ENCODE data around the gene NGDN.
A peak's percentile ranks its signal among the peaks of the same experiment; 100 is the strongest.
"Not testable (repeated sequence)": the region's sequence is repeated elsewhere in the genome, so short reads cannot be mapped to it uniquely, and the experiment has no call there.

Gene NGDN, protein sequence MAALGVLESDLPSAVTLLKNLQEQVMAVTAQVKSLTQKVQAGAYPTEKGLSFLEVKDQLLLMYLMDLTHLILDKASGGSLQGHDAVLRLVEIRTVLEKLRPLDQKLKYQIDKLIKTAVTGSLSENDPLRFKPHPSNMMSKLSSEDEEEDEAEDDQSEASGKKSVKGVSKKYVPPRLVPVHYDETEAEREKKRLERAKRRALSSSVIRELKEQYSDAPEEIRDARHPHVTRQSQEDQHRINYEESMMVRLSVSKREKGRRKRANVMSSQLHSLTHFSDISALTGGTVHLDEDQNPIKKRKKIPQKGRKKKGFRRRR

DNA sequence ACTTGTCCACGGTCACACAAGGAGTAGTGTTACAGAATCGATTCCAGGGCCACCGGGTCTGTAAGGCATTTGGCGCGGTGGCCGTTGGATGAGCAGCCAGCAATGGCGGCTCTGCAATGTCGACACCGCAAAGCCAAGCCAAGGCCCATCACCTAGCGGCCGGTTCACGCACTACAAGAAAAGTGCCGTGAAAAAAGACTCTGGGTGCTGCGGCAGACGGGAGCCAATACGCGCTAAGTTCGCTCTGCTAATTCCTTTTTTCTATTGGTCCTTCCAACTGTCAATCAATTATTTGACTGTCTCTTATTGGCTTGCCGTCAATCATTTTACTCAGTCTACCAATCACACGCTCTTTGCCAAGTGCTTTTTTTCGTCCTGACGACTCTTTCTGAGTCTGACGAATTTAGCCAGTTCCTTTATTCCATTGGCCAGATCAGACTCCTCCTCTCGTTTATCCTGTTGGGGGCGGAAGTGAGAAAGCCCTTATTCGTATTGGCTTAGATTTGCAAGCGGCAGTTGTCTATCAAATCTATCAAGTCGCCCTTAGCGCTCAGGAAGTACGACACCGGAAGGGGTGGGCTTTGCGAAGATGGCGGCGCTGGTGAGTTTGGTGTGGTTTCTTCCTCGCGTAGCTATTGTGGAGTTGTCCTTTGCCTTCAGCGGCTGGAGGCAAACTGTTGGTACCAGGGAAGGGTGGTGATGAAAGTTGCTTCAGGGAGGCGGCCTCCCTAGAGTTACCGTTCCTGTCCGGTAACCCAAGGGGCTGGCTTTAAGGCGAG lies at the start of gene NGDN:
Gene NGDN, plus strand, starts transcription at position 577 of the 779 bp plus-strand sequence. Its CDS starts 13 bp downstream, at position 590.
- peak; percentile 100 for DNase-seq

DNA sequence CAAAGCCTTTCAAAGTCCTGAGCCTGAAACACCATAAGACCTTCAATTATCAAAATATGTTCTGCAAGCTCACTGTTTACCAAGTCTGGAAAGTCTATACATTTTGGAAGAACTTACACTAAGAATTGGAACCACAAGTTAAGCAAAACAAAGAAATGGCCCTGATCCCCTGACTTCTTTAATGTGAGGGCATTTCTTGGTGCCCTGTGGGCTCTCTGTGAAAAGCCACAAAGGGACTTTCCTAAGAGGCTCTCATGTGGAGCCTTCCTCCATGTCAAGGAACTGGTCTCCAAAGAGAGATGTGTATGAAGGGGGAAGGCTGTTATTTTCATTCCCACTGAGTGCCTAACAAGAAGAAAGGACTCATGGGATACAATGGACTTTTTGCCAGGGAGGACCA lies 47.9 kb upstream of the NGDN start:
- DNase-seq = no peak

DNA sequence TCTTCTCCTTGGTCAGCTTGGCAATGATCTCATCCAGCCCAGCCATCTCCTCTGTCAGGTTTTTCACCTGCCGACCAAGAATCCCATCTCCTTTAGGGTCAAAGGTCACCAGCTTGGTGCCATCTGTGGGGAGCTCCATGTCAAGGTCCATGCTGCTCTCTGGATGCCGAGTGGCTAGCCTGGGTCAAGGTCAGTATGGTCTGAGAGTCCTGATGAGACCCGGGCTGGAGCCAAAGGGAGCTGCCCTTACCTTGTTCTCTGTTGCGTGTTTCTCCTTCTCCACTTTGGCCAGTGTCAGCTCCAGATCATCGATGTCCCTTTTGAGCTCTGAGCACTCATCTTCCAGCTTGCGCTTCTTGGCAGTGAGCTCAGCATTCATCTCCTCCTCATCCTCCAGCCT lies 45.8 kb upstream of the NGDN start:
- DNase-seq = no peak

DNA sequence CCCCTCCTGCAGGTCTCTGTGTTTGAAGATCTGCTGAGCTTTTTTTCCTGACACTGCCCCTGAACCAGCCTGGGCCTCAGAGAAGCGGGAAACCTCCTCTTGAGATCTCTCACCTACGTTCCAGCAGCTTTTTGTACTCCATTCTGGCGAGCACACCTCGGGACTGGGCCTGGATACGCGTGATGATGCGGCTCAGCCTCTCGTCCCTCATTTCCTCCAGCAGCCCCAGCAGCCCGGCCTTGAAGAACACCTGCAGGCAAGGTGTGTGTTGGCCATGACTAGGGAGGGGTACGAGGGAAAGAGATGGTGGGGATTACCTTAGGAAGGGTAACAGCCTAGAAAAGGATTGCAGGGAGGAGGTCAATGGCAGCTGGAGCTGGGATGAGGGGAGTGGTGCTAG lies 44.3 kb upstream of the NGDN start:
- DNase-seq = no peak

DNA sequence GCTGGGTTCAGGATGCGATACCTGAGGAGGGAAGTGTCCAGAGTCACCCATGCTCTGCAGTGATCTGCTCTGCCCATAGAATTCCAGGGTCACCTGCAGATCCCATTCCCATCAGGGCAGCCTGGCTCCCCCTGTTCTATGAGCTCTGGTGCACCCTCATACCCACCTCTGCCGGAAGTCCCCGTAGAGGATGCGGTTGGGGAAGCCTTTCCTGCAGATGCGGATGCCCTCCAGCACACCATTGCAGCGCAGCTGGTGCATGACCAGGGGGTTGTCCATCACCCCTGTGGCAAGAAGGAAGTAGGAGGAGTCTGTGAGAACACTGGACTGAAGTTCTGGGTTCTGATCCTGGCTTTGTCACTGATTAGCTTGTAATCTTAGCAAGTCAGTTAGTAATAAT lies 43.7 kb upstream of the NGDN start:
- not testable (repeated sequence) for DNase-seq

DNA sequence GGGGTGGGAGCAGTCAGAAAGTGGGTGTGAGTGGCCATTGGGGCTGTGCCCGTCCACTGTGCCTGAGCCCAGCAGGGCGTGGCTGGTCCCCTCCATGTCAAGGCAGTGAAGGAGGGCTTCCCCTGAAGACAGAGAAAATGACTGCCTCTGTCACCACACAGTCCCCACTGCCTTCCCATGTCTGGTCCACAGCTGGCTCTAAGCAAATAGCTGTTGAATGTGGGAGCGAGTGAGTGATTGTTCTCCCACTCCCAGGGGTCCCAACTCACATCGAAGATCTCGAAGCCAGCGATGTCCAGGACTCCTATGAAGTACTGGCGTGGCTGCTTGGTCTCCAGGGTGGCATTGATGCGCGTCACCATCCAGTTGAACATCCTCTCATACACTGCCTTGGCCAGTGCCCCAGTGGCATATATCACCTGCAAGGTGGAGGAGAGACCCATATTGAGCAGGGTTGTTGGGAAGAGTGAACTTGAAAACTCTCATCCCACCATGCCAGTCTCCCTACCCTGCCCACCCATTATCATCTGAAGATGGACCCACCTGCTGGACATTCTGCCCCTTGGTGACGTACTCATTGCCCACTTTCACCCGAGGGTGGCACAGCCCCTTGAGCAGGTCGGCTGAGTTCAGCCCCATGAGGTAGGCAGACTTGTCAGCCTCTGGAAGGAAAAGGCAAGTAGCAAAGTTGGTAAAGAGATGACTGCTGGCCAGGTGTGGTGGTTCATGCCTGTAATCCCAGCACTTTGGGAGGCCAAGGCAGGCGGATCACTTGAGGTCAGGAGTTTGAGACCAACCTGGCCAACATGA lies 40.6 kb upstream of the NGDN start:
- DNase-seq = no peak

DNA sequence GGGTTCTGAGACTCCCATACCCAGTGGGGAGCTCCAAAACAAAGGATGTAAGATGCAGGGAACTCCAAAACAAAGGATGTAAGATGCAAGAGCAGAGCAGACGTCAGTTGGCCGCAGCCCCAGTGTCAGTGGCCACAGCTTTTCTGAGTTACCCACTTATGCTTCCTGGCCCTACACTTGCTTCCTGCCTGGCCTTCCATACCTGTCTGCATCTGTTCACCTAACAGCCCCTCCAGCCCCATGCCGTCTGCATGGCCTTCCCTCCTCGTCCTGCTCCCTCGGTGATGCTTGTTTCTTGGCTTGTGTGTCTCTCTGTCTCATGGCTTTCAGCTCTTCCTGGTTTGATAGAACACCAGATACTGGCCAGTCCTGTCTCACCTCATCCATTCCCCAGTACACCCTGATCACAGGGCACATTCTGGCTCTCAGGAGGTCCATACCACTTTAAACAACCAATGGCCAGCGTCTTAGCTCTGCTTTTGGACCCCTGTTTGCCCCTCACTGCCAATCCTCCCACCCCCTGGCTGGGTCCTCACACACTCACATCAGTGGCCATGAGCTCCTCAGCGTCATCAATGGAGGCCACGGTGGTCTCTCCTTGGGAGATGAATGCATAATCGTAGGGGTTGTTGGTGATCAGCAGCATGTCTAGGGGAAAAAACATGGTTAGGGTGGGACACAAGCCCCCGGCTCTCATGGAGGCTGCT lies 39.3 kb upstream of the NGDN start:
- no peak for DNase-seq

DNA sequence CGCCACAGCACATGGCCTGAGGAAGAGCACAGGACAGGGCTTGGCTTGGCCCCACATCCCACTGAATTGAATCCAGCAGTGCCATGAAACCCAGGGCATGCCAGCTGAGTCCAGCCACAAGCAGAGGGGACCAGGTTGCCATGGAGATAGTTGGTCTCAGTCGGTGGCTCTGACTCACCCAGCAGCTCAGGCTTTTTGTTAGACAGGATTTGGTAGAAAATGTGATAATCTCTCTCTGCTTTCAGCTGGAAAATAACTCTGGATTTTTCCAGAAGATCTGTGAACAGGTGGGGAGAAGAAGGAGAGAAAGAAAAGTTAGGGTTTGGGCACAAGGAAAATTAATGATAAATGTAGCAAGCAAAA lies 38.8 kb upstream of the NGDN start:
- peak; percentile 6 for DNase-seq

DNA sequence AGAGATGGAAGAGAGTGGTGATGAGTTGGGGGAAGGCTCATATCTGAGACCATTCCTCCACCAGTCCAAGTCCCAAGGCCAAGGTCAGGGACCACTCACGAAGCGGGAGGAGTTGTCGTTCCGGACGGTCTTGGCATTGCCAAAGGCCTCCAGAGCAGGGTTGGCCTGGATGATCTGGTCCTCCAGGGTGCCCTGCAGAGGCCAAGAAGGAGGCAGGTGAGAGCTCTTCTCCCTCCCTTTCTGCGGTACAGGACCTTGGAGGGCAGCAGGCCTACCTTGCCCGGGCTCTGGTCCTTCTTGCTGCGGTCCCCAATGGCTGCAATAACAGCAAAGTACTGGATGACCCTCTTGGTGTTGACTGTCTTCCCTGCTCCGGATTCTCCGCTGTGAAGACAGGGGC lies 38.0 kb upstream of the NGDN start:
- DNase-seq = no peak

DNA sequence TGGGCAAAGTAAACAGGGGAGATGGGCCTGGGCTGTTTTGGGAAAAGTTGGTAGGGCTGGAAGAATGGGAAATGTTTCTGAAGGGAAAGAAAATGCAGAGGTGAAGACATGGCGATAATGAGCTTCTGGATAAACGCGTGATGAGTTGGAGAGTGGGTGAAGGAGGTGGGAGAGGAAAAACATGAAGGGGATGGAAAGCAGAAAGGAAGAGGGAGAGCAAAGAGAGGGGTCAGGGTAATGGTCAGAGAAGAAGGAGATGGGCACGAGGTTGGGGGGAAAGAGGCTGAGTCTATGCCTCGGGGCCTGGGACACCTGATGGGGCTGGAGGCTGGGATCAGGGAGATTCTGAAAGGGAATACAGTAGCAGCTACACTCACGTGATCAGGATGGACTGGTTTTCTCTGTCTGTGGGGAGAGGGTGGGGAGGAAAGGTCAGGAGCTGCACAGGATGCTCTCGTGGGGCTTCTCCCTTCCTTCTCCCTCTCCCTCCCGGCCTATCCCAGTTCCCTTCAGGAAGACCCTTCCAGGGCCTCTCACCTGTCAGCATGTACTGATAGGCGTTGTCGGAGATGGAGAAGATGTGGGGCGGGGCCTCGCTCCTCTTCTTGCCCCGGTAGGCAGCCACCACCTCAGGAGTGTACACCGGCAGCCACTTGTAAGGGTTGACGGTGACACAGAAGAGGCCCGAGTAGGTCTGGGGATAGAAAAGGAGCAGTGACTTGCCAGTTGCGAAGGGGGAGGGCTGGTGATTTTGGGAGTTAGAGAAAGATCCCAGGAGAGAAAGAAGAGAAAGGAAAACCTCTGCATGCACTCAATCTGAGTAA lies 37.2 kb upstream of the NGDN start:
- no peak for DNase-seq

DNA sequence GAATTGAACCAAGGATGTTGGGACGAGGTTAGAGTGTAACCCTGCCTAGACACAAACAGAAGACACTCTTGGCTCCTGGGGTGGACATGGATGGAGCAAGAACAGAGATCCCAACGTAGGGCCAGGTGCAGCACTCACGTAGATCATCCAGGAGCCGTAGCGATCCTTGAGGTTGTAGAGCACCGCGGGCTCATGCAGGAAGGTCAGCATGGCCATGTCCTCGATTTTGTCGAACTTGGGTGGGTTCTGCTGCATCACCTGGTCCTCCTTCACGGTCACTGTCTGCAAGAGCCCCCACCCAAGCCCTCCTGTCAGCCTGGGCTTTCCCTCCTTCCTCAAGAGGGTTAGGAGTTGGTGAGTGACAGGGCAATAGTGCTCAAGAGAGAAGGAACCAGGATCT lies 36.6 kb upstream of the NGDN start:
- no peak for DNase-seq

DNA sequence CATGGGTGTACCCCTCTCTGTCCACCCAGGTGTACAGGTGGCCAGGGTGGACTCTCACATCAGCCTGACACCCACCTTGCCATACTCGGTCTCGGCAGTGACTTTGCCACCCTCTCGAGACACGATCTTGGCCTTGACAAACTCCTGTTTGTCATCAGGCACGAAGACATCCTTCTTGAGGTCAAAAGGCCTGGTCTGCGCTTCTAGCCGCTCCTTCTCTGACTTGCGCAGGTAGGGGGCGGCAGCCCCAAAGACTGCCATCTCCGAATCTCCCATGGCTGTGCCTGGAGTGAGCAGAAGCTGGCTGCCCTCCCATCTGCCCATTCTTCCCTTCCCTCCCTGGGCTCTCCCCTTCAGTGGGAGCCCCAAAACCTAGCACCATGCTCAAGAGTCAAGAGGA lies 36.0 kb upstream of the NGDN start:
- DNase-seq = no peak

DNA sequence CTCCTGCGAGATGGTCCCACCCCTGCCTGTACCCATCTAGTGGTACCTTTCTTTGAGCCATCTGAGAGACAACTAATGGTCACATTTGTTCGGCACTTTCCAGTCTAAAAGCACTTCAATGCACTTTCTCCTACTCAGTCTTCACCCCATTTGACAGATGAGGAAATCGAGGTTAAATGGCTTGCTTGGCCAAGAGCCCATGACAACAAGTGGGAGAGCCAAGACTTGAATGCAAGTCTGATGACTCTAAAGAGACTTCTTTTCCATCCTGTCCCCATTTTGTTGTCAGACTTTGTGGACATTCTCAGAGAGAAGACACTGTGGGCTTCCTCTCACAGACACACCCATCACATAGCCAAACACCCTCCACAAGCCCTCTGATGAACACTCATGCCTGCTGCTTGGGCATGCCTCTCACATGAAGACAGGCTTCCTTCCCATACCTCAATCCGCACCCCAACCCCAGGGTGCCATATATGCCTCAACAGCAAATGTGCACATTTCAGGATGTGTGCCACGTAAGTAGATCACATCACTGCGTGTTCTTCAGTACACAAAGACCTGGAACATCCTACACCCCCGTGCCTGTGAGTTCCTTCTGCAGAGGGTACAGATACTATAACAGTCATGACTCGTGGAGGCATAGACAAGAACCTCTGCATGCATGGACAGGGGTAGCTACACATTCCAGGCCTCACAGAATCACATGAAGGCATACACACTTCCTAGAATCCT lies 34.8 kb upstream of the NGDN start:
- DNase-seq = no peak

DNA sequence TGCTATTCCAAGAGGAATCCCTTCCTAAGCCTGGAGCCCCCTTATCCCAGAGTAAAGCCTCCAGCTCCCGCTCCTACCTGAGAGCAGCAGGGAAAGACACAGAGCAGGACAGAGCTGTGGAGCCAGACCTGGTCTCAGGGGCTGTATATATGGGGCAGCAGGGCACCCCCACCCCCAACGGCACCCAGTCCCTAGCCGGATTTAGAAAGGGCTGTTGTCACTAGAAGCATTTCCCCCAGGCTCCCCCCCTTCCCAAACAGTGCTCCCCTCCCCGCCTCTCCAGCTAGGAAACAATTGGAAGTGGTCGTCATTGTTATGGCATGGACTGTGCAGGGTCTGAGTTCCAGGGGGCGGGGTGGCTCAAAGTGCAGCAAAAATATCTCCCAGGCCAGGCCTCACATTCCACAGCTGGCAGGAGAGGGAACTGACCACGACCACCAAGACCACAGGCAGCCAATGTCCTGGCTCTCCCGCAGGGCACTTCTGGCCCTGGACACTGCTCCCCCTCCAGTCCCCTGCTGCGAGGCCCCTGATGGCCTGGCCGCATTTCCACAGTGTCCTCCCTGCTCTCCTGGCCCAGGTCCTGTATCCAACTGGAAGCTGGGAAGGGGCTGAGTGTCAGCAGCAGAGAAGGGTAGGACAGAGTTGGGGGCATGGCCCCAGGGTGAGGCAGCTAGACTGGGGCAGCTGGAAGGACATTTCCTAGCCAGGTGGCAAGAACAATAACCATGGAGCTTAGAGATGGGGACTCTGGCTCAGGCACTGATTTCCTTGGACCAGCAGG lies 33.8 kb upstream of the NGDN start, which contains the start of gene MYH7:
Gene MYH7, minus strand, starts transcription at position 118 of the 784 bp plus-strand sequence. CDS start 1,928 bp downstream, outside the sequence.
- no peak for DNase-seq

DNA sequence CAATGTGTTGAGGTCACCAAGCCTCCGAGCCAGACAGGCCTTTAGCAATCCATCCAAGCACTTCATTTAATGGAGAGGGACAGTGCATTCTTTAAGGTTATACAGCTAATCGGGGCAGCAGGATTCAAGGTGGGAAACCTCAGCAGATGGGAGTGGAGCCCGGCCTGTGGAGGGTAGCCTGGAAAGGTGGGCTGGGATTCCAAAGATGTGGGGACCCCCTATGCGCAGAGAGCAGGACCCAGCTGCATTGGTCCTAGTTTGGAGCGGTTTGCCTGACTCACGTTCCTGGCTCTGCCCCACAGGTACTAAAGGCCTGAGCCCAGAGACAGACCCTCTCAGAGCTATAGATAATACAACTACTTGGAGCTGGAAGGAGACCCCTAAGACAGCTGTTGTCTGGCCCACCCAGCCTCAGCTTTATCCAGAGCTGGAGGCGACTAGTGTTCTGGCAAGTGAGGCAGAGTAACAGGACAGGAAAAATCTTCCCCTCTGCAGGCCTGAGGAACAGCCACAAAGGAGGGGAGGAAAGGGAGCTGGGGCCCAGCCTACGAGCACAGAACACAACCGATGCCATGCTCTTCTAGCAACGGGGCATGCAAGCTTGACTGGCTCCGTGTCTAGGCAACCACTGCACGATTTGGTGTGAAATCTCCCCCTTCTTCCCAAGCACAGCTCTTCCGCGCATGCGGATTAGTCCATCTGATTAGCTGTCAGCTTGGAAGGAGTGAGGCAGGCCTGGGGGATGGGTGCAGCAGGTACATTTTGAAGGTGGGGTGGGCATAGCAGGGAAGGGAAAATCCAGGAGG lies 33.0 kb upstream of the NGDN start:
- DNase-seq = no peak

DNA sequence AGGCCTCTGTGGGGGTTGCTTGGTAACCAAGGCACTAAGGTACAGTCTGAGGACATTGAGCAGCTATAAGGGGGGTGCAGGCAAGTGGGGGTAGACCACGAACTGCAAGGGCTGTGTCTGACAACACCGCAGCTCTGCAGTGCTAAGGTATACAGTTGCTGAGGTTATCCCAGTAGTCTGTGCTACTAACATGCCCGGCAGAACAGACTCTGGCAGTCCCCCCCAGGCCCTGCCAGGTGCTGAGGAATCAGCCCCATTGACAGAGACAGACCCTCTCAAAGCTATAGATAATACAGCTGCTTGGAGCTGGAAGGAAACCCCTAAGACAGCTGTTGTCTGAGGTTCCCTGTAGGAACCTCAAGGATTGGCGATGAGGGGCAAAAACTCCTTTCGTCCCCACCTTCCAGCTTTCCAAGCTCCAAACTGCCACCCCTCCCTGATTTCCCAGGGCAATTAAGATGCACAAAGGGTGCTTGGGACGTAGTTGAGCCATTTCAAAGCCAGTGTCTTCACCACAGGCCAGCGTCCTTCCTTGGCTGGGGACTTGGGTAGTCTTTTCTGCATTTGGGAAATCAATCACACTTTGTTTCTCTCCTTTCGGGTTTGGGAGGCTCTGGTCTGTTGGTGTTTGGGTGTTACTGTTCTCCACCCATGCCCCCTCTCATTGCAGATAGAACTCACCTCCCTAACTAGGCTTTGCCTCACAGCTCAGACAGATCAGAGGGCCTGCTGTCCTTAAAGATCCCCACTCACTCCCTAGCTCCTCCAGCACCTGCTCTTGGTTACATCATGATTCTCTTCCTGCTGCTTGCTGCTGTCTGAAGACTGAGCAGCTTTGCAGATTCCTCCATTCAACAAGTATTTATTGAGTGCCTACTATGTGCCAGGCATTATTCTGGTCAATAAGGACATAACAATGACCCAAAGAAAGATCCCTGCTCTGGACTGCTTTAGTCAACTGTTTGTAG lies 32.1 kb upstream of the NGDN start:
- DNase-seq = no peak

DNA sequence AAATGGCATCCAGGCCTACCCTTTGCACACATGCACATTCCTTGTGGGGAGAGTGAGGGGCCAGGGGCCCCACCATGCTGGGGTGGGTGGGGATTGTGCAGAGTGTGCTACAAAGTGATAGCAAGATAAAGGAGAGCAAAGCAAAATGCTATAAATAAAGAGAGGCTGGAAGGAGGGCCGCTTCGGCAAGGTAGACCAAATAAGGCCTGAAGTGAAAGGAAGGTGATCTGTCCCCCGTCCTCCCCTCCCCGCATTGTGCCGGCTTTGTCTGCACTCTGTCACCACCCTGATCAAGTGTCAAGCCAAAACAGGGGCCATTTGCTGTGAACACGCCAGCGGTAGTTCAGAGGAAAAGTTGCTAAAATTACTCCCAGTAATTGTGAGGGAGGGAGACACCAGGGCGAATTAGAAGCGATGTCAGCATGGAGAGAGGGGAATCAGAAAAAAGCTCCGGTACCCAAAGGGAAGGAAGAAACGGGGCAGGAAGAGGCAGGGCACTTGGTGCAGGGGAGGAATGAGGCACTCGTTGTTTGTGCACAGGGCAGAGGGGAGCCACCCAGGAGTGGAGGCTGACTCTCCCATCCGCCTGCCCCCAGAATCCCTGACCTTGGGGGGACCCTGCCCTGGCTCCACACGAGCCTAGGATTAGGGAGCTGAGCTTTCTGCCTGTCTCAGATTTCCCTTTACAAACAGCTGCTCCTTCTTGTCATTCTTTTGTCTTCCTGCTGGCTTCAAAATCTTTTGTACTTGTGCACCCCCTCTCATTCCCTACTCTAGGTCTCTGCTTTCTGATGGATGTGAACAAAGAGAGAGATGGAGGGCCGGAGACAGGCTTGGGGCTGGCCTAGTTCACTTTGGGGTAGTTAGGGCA lies 31.2 kb upstream of the NGDN start:
- DNase-seq = no peak
